Activated B cell treated with CpG ODN at 0.5 μM for 24 hours (primary cell): ENCODE measurements around the gene ARHGEF10L. TPM values are rescaled to one million over a fixed set of nuclear protein-coding genes. Genes with fewer than 3 reads are reported as not detected.
"Not testable (repeated sequence)": the region's sequence is repeated elsewhere in the genome, so short reads cannot be mapped to it uniquely, and the experiment has no call there.

Source experiments
- ATAC-seq: fragments of 200-7000 bp; cut with Tn5 transposase; one replicate; pipeline ENCODE4 v1.10.0; 2021; ENCODE audit warnings: low read depth, mild to moderate bottlenecking, moderate library complexity
- CTCF ChIA-PET: fragments of 350-600 bp; sonication (Branson Sonifier 250); formaldehyde crosslinking; loops from one replicate; lab custom pipeline; 2021; ENCODE audit warnings: antibody characterized with exemption; lab: Charles Lee
- POLR2A ChIA-PET: fragments of 350-600 bp; sonication (Branson Sonifier 250); formaldehyde crosslinking; loops from one replicate; lab custom pipeline; 2021; ENCODE audit warnings: antibody characterized with exemption; lab: Charles Lee
- DNase-seq: peaks from one replicate; pipeline ENCODE4 v3.0.0; 2022
- H3K27ac Mint-ChIP-seq: one replicate; pipeline ENCODE4 v1.8.0; 2020; ENCODE audit warnings: mixed read lengths
- H3K27me3 Mint-ChIP-seq: one replicate; pipeline ENCODE4 v1.8.0; 2021; ENCODE audit warnings: mixed read lengths
- H3K36me3 Mint-ChIP-seq: one replicate; pipeline ENCODE4 v1.8.0; 2021; ENCODE audit warnings: low read depth, mixed read lengths
- H3K4me1 Mint-ChIP-seq: one replicate; pipeline ENCODE4 v1.8.0; 2021; ENCODE audit warnings: mixed read lengths
- H3K4me3 Mint-ChIP-seq: one replicate; pipeline ENCODE4 v1.8.0; 2020; ENCODE audit warnings: mild to moderate bottlenecking, mixed read lengths
- H3K9me3 Mint-ChIP-seq: one replicate; pipeline ENCODE4 v1.8.0; 2020; ENCODE audit warnings: mixed read lengths
- CTCF ChIP-seq: fragments of 200-600 bp; IDR thresholded peaks from one replicate; pipeline ENCODE4 v1.8.0; 2022; ENCODE audit warnings: antibody characterized with exemption, mild to moderate bottlenecking
- intact Hi-C: fragments of 100-400 bp; cut with micrococcal nuclease; formaldehyde crosslinking; loops from one replicate; pipeline ENCODE4 v1.15.1; 2024
- total RNA-seq: library from RNA; stranded (reverse); gene quantifications from 2 replicates; pipeline ENCODE4 v1.2.3, GENCODE V29; 2022

ARHGEF10L gene
- total RNA-seq, 1 donor from 2014 or later = 0.62 TPM

DNA sequence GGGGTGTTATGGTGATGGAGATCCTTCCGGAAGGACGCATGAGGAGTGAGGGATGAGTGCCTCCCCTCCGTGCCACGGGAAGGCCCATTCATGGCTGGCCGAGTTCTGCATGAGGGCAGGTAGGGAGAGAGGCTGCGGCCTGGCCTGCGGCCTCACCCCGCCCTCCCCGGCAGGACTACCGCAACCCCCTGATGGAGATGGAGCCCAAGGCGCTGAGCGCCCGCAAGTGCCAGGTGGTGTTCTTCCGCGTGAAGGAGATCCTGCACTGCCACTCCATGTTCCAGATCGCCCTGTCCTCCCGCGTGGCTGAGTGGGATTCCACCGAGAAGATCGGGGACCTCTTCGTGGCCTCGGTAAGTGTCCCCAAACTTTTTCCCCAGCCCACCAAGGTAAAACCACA is 83.3 kb downstream of the ARHGEF10L start:
- no peak overlapping the region for H3K4me3 Mint-ChIP-seq
- ATAC-seq = no peak

GRCh38 chr1:17624611-17625233 is 85.2 kb downstream of the ARHGEF10L start:
- TF ChIP-seq CTCF = no peak
- DNase-seq = no peak
- Mint-ChIP-seq H3K36me3 (no peaks in the 10 kb centered on the region), H3K4me1 (peaks cover 7% of the 10 kb centered on the region), H3K4me3 (no peak overlapping the region), H3K9me3 (no peaks in the 10 kb centered on the region), H3K27ac (no peak overlapping the region), H3K27me3 (peaks cover 2% of the 10 kb centered on the region)
- intact Hi-C loops = no loop called here
- ATAC-seq = no peak
- ChIA-PET POLR2A (no interaction called here), CTCF (no interaction called here)

More for the DNA sequence above, 83.3 kb downstream of the ARHGEF10L start:
- ChIA-PET CTCF (no interaction called here), POLR2A (no interaction called here)
- intact Hi-C loops = no loop called here
- no peak for TF ChIP-seq CTCF
- DNase-seq = no peak
- Mint-ChIP-seq H3K9me3 (no peaks in the 10 kb centered on the region), H3K36me3 (no peaks in the 10 kb centered on the region), H3K27me3 (peaks cover 6% of the 10 kb centered on the region), H3K27ac (no peak overlapping the region), H3K4me1 (no peaks in the 10 kb centered on the region)

DNA sequence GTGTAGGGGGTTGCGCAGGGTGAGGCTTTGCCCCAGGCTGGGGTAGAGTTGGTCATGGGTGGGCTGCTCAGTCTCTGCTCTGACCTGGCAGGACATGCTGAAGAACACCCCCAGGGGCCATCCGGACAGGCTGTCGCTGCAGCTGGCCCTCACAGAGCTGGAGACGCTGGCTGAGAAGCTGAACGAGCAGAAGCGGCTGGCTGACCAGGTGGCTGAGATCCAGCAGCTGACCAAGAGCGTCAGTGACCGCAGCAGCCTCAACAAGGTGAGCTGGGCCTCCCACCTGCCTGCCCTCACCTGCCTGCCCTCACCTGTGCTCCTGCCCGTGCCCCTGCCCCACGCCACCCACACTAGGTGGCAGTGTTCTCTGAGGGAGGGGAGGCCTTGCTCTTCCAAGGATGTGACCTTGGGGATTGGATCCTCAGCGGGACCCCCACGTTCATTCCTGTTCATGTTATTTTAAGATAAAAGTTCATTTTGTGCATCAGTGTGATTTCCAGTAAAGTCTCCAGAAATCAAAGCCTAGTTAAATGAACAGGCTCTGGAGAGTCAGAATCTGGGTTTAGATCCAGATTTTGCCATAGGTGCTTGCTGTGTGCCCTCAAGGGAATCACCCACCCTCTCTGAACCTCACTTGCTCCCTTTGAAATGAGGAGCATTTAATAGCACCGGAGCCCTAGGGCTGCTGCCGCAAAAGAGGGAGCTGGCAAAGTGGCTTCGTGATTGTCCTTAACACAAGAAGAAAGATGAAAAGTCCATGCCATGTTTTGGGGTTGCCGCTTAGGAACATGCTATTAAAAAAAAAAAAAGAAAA is 87.9 kb downstream of the ARHGEF10L start:
- Mint-ChIP-seq H3K4me3 (no peak overlapping the region), H3K27ac (no peak overlapping the region), H3K27me3 (no peaks in the 10 kb centered on the region), H3K9me3 (no peaks in the 10 kb centered on the region), H3K4me1 (peaks cover 21% of the 10 kb centered on the region), H3K36me3 (no peaks in the 10 kb centered on the region)
- ChIA-PET POLR2A (no interaction called here), CTCF (no interaction called here)
- no peak for TF ChIP-seq CTCF
- no peak for ATAC-seq
- intact Hi-C loops = no loop called here
- no peak for DNase-seq

GRCh38 chr1:17629046-17629445 is 89.5 kb downstream of the ARHGEF10L start:
- H3K27ac Mint-ChIP-seq, POLR2A ChIA-PET, H3K36me3 Mint-ChIP-seq, ATAC-seq, CTCF ChIA-PET, H3K9me3 Mint-ChIP-seq, intact Hi-C loops, H3K4me3 Mint-ChIP-seq, DNase-seq, H3K27me3 Mint-ChIP-seq: not testable (repeated sequence)
- peaks cover 21% of the 10 kb centered on the region for H3K4me1 Mint-ChIP-seq

DNA sequence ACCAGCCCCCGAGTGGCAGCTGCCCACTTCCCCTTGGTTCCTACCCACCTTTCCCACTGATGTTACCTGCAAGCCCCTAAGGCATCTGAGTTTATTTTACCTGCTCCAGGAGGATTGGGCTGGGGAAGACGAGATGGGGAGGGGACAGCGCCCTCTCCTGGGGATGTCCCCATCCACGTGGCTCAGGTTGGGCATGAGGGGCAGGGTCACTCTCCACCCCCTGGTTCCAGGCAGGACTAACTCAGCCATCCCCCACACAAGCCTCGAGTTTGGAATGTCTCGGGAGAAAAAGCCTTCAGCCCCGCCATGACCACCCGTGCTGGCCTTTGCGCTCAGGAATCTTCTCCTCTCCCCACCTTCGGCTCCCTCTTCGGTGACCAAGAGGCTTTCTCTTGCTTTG is 90.0 kb downstream of the ARHGEF10L start:
- no peaks in the 10 kb centered on the region for H3K27me3 Mint-ChIP-seq
- DNase-seq = no peak
- intact Hi-C loops = no loop called here
- no peak overlapping the region for H3K27ac Mint-ChIP-seq
- no peaks in the 10 kb centered on the region for H3K36me3 Mint-ChIP-seq
- ChIA-PET POLR2A (no interaction called here), CTCF (no interaction called here)
- ATAC-seq = no peak
- peaks cover 22% of the 10 kb centered on the region for H3K4me1 Mint-ChIP-seq
- H3K9me3 Mint-ChIP-seq = no peaks in the 10 kb centered on the region
- no peak for TF ChIP-seq CTCF
- H3K4me3 Mint-ChIP-seq = no peak overlapping the region
